Effector memory CD8-positive, alpha-beta T cell (primary cell): ENCODE data around the gene XBP1.
"Not testable (repeated sequence)": the region's sequence is repeated elsewhere in the genome, so short reads cannot be mapped to it uniquely, and the experiment has no call there.

Experiments used
- ATAC-seq: fragments of 150-1000 bp; cut with Tn5 transposase; replicated peaks from 2 replicates; pipeline ENCODE4 v1.10.0; 2021; ENCODE audit warnings: mild to moderate bottlenecking, moderate library complexity
- DNase-seq, 3 experiments: peaks; one replicate each; pipeline ENCODE4 v3.0.0; 2021
- H3K27ac Mint-ChIP-seq, 2 donors: one replicate each; pipeline ENCODE4 v1.8.0; 2022; ENCODE audit warnings: mild to moderate bottlenecking in 2 of 2, mixed read lengths in 2 of 2, moderate library complexity in 2 of 2
- H3K27me3 Mint-ChIP-seq, 2 donors: one replicate each; pipeline ENCODE4 v1.8.0; 2022; ENCODE audit warnings: mixed read lengths in 2 of 2
- H3K36me3 Mint-ChIP-seq: one replicate; pipeline ENCODE4 v1.8.0; 2022; ENCODE audit warnings: mild to moderate bottlenecking, moderate library complexity, mixed read lengths; ENCODE audit not compliant: insufficient read depth
- H3K4me1 Mint-ChIP-seq, 2 donors: one replicate each; pipeline ENCODE4 v1.8.0; 2022; ENCODE audit warnings: low read depth in 2 of 2, mixed read lengths in 2 of 2
- H3K4me3 Mint-ChIP-seq, 2 donors: one replicate each; pipeline ENCODE4 v1.8.0; 2022; ENCODE audit warnings: mild to moderate bottlenecking in 2 of 2, mixed read lengths in 2 of 2, moderate library complexity in 2 of 2
- H3K9me3 Mint-ChIP-seq, 2 donors: one replicate each; pipeline ENCODE4 v1.8.0; 2022; ENCODE audit warnings: mixed read lengths in 2 of 2

XBP1 gene

DNA sequence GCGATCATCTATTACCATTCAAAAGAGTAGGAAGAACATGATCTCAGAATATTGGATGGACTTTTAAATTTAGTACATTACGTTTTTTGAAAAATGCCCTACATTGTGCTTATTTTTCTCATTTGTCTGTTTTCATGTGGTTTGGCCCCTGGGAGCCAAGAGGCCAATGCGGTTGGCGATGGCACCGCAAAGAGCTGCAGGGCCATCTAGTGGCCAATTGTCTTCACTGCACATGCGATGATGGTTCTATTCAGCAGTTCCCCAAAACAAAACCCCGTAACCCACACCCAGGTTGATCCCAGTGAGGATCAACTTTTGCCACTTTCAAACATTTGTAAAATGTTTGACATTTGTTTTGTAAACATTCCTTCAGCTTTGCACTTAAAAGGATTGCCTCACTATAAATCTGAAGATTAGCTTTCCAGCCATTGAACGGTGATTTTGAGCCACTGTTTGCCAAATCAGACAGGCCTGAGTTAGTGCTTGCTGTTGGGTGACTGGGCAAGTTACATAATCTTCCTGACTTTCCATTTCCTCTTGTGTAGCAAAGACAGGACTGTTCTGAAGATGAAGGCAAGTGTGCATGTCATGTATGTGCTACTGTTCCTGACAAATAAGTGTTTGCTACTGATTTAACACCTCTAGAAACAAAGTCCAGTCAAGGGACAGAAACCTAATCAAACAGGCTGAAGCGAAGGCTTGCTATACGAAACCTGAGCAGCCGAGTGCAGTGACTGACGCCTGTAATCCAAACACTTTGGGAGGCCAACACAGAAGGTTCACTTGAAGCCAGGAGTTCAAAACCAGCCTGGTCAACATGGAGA, 29.2 kb upstream of the XBP1 start:
- H3K9me3 Mint-ChIP-seq: no peaks in the 10 kb centered on the region
- H3K27ac Mint-ChIP-seq: no peak overlapping the region
- peaks cover 37 to 38% of the 10 kb centered on the region in 2 donors for H3K4me1 Mint-ChIP-seq
- peaks cover 6% of the 10 kb centered on the region for H3K36me3 Mint-ChIP-seq
- DNase-seq (peak; percentile 72 to 77 (median 74)), ATAC-seq (peak; percentile 85)
- peak overlapping the region in 1 of 2 donors; percentile 46 for H3K4me3 Mint-ChIP-seq
- no peaks in the 10 kb centered on the region for H3K27me3 Mint-ChIP-seq

DNA sequence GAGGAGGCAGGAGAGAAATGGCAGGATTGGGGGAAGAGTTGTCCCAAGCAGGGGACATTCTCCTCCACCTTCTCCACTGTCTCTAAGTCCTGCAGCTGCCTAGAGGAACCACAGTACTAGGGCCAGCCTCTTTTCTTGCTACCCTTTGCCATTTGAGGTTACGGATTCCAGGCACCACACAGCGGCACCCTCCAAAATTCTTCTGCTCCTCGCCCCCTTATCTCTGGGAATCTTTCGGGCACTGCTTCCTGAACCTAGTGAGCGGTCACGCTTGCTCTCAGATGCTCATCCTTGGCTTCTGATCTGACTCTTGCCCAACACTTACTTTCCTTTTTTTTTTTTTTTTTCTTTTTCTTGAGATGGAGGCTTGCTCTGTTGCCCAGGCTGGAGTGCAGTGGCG, 26.6 kb upstream of the XBP1 start:
- no peak for ATAC-seq
- no peaks in the 10 kb centered on the region for H3K9me3 Mint-ChIP-seq
- DNase-seq: no peak
- peaks cover 33 to 38% of the 10 kb centered on the region in 2 donors for H3K4me1 Mint-ChIP-seq
- no peak overlapping the region for H3K4me3 Mint-ChIP-seq
- peaks cover 6% of the 10 kb centered on the region for H3K36me3 Mint-ChIP-seq
- no peaks in the 10 kb centered on the region for H3K27me3 Mint-ChIP-seq
- H3K27ac Mint-ChIP-seq: no peak overlapping the region

DNA sequence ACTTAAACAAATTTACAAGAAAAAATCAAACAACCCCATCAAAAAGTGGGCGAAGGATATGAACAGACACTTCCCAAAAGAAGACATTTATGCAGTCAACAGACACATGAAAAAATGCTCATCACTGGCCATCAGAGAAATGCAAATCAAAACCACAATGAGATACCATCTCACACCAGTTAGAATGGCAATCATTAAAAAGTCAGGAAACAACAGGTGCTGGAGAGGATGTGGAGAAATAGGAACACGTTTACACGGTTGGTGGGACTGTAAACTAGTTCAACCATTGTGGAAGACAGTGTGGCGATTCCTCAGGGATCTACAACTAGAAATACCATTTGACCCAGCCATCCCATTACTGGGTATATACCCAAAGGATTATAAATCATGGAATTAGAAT, 26.1 kb upstream of the XBP1 start:
- H3K4me3 Mint-ChIP-seq, H3K9me3 Mint-ChIP-seq, H3K36me3 Mint-ChIP-seq, H3K27me3 Mint-ChIP-seq, H3K27ac Mint-ChIP-seq, ATAC-seq, DNase-seq: not testable (repeated sequence)
- peaks cover 31 to 34% of the 10 kb centered on the region in 2 donors for H3K4me1 Mint-ChIP-seq

DNA sequence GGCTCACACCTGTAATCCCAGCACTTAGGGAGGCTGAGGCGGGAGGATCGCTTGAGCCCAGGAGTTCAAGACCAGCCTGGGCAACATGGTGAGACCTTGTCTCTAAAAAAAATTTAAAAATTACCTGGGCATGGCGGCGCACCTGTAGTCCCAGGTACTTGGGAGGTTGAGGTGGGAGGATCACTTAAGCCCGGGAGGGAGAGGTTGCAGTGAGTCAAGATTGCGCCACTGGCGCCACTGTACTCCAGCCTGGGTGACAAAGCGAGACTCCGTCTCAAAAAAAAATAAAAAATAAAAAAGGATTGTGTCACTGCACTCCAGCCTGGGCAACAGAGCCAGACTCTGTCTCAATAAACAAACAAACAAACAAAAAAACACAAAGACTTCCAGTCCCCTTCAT, 24.1 kb upstream of the XBP1 start:
- DNase-seq, H3K4me3 Mint-ChIP-seq, H3K27me3 Mint-ChIP-seq, H3K36me3 Mint-ChIP-seq, ATAC-seq, H3K27ac Mint-ChIP-seq, H3K9me3 Mint-ChIP-seq: not testable (repeated sequence)
- H3K4me1 Mint-ChIP-seq: peaks cover 27 to 30% of the 10 kb centered on the region in 2 donors

DNA sequence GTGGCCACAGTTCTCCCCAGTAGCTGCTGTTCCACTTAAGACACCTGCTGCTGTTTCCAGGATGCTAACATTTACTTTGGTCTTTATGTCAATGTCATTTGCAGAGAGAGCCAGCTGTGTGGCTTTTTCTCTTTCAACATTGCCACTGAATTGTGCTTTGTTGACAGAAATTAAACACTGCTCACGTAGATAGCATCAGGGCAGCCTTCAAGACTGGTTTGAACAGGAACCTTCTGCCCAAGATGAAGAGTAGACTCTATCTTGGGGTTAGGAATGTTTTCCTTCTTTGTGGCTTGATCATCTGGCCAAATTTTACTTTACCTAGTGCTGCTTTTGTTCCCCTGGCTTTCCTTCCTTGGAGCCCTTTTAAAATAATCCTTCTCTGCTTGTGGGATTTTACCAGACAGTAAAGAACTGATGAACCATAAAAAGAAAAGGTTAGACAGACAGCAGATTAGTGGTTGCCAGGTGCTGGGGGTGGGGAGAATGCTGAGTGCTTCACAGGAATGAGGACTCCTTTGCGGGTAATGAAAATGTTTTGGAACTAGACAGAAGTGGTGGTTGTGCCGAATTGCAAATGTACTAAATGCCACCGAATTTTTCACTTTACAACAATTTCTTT, 22.7 kb upstream of the XBP1 start:
- DNase-seq (no peak), ATAC-seq (peak; percentile 77)
- H3K4me1 Mint-ChIP-seq: peaks cover 29 to 33% of the 10 kb centered on the region in 2 donors
- peak overlapping the region in 1 of 2 donors; percentile 44 for H3K27ac Mint-ChIP-seq
- no peaks in the 10 kb centered on the region for H3K27me3 Mint-ChIP-seq
- H3K9me3 Mint-ChIP-seq: no peaks in the 10 kb centered on the region
- H3K4me3 Mint-ChIP-seq: no peak overlapping the region
- peaks cover 4% of the 10 kb centered on the region for H3K36me3 Mint-ChIP-seq

DNA sequence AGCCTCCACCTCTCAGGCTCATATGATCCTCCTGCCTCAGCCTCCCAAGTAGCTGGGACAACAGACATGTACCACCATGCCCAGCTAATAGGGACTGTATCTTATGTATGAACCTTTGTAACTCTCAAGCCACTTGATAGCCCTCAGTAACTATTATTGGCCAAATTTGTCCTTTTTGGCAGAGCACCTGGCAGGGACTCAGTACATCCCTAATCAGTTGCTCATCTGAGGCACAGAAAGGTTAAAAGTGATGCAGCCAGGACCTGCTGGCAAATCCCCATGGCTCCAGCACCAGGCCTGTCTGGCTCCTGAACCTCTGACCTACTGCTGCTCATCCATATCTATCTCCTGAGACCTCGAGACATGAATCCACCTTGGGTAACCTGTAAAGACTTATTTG, 21.1 kb upstream of the XBP1 start:
- DNase-seq: no peak
- Mint-ChIP-seq H3K27me3 (no peaks in the 10 kb centered on the region), H3K4me3 (no peak overlapping the region), H3K27ac (peak overlapping the region in 1 of 2 donors; percentile 79), H3K4me1 (peaks cover 26 to 36% of the 10 kb centered on the region in 2 donors), H3K36me3 (peaks cover 7% of the 10 kb centered on the region), H3K9me3 (no peaks in the 10 kb centered on the region)
- ATAC-seq: no peak

DNA sequence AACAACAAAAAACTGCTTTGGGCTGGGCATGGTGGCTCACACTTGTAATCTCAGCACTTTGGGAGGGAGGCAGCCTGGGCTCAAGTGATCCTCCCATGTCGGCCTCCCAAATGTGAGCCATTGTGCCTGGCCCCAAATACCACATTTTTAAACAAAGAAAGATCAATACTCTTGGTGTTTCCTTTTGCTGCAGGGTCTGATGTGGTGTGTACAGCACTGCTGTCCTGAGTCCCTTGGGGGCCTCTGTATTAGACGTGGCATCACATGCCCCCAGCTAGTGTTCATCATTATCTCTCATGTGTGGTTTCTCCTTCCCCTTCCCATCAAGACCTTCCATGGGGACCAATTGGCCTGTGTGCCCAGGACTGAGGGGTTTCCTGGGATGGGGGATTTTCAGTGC, 20.5 kb upstream of the XBP1 start:
- DNase-seq (no peak), ATAC-seq (no peak)
- Mint-ChIP-seq H3K9me3 (no peaks in the 10 kb centered on the region), H3K27ac (peak overlapping the region in 1 of 2 donors; percentile 79), H3K4me3 (no peak overlapping the region), H3K4me1 (peaks cover 23 to 36% of the 10 kb centered on the region in 2 donors), H3K36me3 (peaks cover 7% of the 10 kb centered on the region), H3K27me3 (no peaks in the 10 kb centered on the region)

DNA sequence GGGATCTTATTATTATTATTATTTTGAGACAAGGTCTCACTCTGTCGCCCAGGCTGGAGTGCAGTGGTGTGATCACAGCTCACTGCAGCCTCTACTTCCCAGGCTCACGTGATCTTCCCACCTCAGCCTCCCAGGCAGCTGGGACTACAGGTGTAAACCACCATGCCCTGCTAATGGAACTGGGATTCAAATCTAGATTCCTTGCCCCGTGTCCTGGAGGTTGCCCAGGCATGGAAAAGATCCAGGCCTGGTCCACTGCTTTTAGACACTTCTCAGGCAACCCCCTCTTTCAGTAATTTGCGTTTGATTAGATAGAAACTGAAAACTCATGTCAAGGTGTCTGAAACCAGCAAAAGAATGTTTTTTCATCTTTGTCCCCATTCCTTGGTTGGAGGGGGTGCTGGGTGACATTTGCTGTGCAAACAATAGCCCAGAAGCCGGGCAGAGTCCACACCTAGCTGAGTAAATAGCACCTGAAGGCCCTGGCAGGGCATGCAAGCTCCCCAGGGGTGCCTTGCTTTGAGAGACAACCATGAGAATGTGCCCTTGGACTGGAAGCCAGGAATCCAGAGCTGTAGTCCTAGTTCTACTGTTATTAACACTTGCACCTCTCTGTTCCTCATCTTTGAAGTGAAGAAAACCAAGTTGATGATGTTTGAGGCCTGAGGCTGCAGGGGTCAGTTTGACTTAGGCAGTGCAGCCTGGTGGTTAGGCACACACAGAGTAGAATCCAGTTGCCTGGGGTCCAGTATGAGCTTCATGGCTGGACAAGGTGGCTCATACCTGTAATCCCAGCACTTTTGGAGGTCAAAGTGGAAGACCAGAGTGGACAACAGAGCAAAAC, 19.1 kb upstream of the XBP1 start:
- Mint-ChIP-seq H3K9me3 (no peaks in the 10 kb centered on the region), H3K27ac (peak overlapping the region in 1 of 2 donors; percentile 70), H3K27me3 (no peaks in the 10 kb centered on the region), H3K4me3 (no peak overlapping the region), H3K36me3 (peaks cover 7% of the 10 kb centered on the region), H3K4me1 (peaks cover 32 to 48% of the 10 kb centered on the region in 2 donors)
- no peak for DNase-seq
- no peak for ATAC-seq

DNA sequence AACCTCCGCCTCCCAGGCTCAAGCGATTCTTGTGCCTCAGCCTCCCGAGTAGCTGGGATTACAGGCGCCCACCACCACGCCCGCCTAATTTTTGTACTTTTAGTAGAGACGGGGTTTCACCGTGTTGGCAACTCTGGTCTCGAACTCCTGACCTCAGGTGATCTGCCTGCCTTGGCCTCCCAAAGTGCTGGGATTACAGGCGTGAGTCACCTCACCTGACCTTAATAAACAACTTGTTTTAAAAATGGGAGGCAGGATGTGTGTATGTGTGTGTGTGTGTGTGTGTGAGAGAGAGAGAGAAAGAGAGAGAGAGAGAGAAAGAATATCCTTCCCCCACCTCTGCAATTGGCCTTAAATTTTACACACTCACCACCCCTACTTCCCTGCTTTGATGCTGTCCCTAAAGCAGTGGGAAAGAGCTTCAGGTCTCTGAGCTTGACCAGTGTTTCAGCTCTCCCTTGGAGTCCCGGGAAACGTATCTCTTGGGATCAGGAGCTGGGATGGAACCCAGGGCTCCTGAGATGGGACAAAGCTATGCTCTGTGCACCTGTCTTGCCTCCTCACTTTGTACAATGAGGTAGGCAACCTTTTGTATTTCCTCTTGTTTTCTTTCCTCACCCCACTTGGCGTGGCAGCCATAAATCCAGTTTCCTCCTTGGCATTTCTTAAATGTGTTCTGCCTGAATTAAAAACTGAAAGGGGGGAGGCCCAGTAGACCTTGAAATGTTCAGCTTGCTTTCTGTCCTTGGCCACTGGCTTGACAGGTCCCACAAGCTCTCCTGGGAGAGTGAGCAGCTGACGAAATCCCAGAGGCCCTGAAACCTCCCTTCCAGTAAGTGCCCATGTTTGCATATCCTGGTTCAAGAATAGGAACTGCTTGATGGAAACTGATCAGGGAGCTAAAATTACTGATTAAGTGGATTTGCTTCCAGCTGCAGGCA, 17.8 kb upstream of the XBP1 start:
- Mint-ChIP-seq H3K4me3 (peak overlapping the region; percentile 28 to 59), H3K36me3 (peaks cover 7% of the 10 kb centered on the region)

DNA sequence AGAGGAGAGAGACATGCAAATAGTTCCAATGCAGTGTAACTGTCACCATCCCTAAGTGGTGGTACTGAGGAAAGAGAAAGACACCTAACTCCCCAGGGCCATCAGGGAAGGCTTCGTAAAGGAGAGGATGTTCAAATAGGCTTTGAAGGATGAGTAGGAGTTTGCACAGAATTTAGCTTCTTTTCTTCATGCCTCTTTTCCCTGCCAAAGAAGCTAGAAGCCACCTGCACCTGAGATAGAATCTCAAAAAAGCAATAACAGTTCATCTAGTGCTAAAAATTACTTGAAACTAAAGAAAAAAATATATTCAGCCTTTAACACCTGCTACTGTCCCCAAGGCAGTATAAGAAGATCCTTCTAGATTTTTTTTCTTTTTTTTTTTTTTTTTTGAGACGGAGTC, 16.7 kb upstream of the XBP1 start:
- H3K27ac Mint-ChIP-seq: no peak overlapping the region

More for the DNA sequence above, 17.8 kb upstream of the XBP1 start:
- ATAC-seq (no peak), DNase-seq (no peak)
- Mint-ChIP-seq H3K27me3 (no peaks in the 10 kb centered on the region), H3K9me3 (no peaks in the 10 kb centered on the region), H3K4me1 (peaks cover 42 to 58% of the 10 kb centered on the region in 2 donors), H3K27ac (peak overlapping the region; percentile 70 to 76)

DNA sequence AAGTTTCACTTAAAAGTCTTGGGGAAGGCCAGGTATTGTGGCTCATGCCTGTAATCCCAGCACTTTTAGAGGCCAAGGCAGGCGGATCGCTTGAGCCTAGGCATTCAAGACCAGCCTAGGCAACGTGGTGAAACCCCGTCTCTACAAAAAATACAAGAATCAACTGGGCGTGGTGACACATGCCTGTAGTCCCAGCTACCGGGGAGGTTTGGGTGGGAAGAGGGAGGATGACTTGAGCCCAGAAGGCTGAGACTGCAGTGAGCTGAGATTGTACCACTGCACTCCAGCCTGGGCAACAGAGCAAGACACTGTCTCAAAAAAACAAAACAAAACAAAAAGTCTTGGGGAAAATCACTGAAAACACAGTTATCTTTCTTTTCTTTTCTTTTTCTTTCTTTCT, 15.4 kb upstream of the XBP1 start:
- H3K27me3 Mint-ChIP-seq: no peaks in the 10 kb centered on the region
- DNase-seq (no peak), ATAC-seq (no peak)
- peaks cover 9% of the 10 kb centered on the region for H3K36me3 Mint-ChIP-seq
- H3K4me1 Mint-ChIP-seq: peaks cover 57 to 60% of the 10 kb centered on the region in 2 donors
- no peak overlapping the region for H3K27ac Mint-ChIP-seq
- no peaks in the 10 kb centered on the region for H3K9me3 Mint-ChIP-seq
- H3K4me3 Mint-ChIP-seq: no peak overlapping the region

More for the DNA sequence above, 16.7 kb upstream of the XBP1 start:
- H3K27me3 Mint-ChIP-seq: no peaks in the 10 kb centered on the region
- H3K9me3 Mint-ChIP-seq: no peaks in the 10 kb centered on the region
- H3K4me3 Mint-ChIP-seq: no peak overlapping the region
- DNase-seq (no peak), ATAC-seq (no peak)
- peaks cover 47 to 61% of the 10 kb centered on the region in 2 donors for H3K4me1 Mint-ChIP-seq
- H3K36me3 Mint-ChIP-seq: peaks cover 10% of the 10 kb centered on the region

DNA sequence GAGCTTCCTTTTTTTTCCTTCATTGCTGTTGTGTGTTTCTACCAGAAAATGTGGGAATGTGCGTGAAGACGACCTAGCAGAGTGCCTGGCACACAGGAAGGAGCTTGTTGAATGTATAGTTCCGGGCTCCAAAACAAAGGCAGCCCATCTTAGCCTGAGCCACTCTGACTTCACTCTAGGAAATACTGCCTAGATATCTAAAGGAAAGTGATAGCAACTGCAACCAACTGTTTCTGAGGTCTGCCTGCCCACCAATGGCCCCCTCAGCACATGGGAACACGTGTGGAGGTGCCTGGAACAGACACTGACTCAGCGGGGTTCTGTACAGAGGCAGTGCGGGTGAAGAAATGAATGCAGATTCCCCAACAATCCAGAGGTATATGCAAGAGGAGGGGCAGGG, 14.7 kb upstream of the XBP1 start:
- Mint-ChIP-seq H3K4me1 (peaks cover 62 to 64% of the 10 kb centered on the region in 2 donors), H3K27ac (peak overlapping the region in 1 of 2 donors; percentile 17), H3K36me3 (peaks cover 13% of the 10 kb centered on the region), H3K27me3 (no peaks in the 10 kb centered on the region), H3K9me3 (no peaks in the 10 kb centered on the region), H3K4me3 (no peak overlapping the region)
- DNase-seq: no peak
- no peak for ATAC-seq
